Measurements from ENCODE around the gene MYO1G. TPM values are rescaled to one million over a fixed set of nuclear protein-coding genes. Genes with fewer than 3 reads are reported as not detected.

Gene MYO1G
- polyA plus RNA-seq (2012; rRNA removed): 0.05 and 0.10 TPM in 2 replicates
- polyA plus RNA-seq (2012; cell fraction: cytosol; rRNA removed): 0.01 TPM in 2 replicates
- 0.24 and 0.26 TPM in 2 replicates for polyA plus RNA-seq (2012; cell fraction: nucleus; rRNA removed)

- H3K27me3 ChIP-seq (ENCODE audit: insufficient read depth): no peaks in the 10 kb centered on the region
- no peak within 1 kb of the TSS for H3K4me3 ChIP-seq (ENCODE audit: low read depth in 2 of 2, low read length in 1 of 2)
- no peaks in the 10 kb centered on the region for H3K9me3 ChIP-seq
- H2AFZ ChIP-seq (ENCODE audit: low read depth): no peak within 1 kb of the TSS
- ChIA-PET CTCF (interaction anchor here (1.2 to 2.4 kb wide), 3 partner anchors 133 to 282 kb away, joined by 3 to 7 read pairs (median 3); no protein-coding TSS in a partner anchor), POLR2A (no interaction called here)
- no peaks in the 10 kb centered on the region; the same call in 1 of the 2 replicates for H3K79me2 ChIP-seq (ENCODE audit: insufficient read depth)
- H3K9me2 ChIP-seq: no peaks in the 10 kb centered on the region
- no peak within 1 kb of the TSS for H3K4me2 ChIP-seq
- H3K36me3 ChIP-seq (replicated peaks in 1 of 2; ENCODE audit: control insufficient read depth in 1 of 2, insufficient read depth in 2 of 2, low read length in 1 of 2): peaks cover 18 to 33% of the 10 kb centered on the region in 2 experiments
- peaks cover 28% of the 10 kb centered on the region for H3F3A ChIP-seq (replicated peaks; ENCODE audit: insufficient read depth)
- H3K27ac ChIP-seq (ENCODE audit: low read depth in 2 of 2, low read length in 1 of 2): no peak within 1 kb of the TSS
- 93% methylated on average over 23 of the region's 24 CpGs for WGBS (ENCODE audit: low lambda C conversion rate)
- no peak for DNase-seq
- no peak within 1 kb of the TSS for H3K9ac ChIP-seq
- H3K4me1 ChIP-seq (ENCODE audit: control insufficient read depth in 1 of 2, insufficient read depth in 2 of 2, low read depth in 1 of 2, low read length in 1 of 2): peaks cover 0 to 1% of the 10 kb centered on the region in 2 experiments; a peak in 1 of 4 replicates
- H4K20me1 ChIP-seq (ENCODE audit: insufficient read depth): 0 out of 2 replicates have a peak, but pooled peaks cover 4% of the 10 kb centered on the region
- no peak for TF ChIP-seq EP300 (IDR thresholded peaks at IDR 0.05; ENCODE audit: borderline replicate concordance in 1 of 2, low read depth in 1 of 2, low read length in 1 of 2)
- TF ChIP-seq EZH2phosphoT487 (IDR thresholded peaks at IDR 0.05; ENCODE audit: borderline replicate concordance, low read depth): no peak
- TF ChIP-seq RAD21 (IDR thresholded peaks at IDR 0.05; ENCODE audit: low read length): no peak
- no peak for TF ChIP-seq CHD2 (IDR thresholded peaks at IDR 0.05; ENCODE audit: low read length, partially characterized antibody)
- TF ChIP-seq RCOR1 (IDR thresholded peaks at IDR 0.05; ENCODE audit: low read length): no peak
- TF ChIP-seq FOSL2 (IDR thresholded peaks at IDR 0.05; ENCODE audit: borderline replicate concordance, low read depth): no peak
- TF ChIP-seq MAX (IDR thresholded peaks at IDR 0.05; ENCODE audit: low read depth): no peak
- no peak for TF ChIP-seq TEAD4 (IDR thresholded peaks at IDR 0.05; ENCODE audit: borderline replicate concordance, insufficient read depth)
- no peak for TF ChIP-seq NFIC (IDR thresholded peaks at IDR 0.05; ENCODE audit: borderline replicate concordance)
- no peak for TF ChIP-seq MEF2A (IDR thresholded peaks at IDR 0.05; ENCODE audit: borderline replicate concordance, low read depth)
- TF ChIP-seq PBX3 (IDR thresholded peaks at IDR 0.05): no peak
- TF ChIP-seq, protein P1, sequence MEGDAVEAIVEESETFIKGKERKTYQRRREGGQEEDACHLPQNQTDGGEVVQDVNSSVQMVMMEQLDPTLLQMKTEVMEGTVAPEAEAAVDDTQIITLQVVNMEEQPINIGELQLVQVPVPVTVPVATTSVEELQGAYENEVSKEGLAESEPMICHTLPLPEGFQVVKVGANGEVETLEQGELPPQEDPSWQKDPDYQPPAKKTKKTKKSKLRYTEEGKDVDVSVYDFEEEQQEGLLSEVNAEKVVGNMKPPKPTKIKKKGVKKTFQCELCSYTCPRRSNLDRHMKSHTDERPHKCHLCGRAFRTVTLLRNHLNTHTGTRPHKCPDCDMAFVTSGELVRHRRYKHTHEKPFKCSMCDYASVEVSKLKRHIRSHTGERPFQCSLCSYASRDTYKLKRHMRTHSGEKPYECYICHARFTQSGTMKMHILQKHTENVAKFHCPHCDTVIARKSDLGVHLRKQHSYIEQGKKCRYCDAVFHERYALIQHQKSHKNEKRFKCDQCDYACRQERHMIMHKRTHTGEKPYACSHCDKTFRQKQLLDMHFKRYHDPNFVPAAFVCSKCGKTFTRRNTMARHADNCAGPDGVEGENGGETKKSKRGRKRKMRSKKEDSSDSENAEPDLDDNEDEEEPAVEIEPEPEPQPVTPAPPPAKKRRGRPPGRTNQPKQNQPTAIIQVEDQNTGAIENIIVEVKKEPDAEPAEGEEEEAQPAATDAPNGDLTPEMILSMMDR (IDR thresholded peaks at IDR 0.05): no peak
- TF ChIP-seq GATA2 (CRISPR knock-in tag; IDR thresholded peaks at IDR 0.05): no peak
- no peak for TF ChIP-seq RFX5 (IDR thresholded peaks at IDR 0.05; ENCODE audit: low read length)
- TF ChIP-seq USF2 (IDR thresholded peaks at IDR 0.05; ENCODE audit: borderline replicate concordance, low read depth, low read length): no peak
- no peak for TF ChIP-seq GABPA (IDR thresholded peaks at IDR 0.05; ENCODE audit: low read depth)
Observed at GRCh38 chr7:44978511-44979366, at the start of gene MYO1G. Gene MYO1G (minus strand): TSS chr7:44979015. CDS start chr7:44978961, 54 bp downstream.
